Karpas-422 (cell line): ENCODE measurements around the gene DLGAP4. TPM values are rescaled to one million over a fixed set of nuclear protein-coding genes. Genes with fewer than 3 reads are reported as not detected.
"Not testable (repeated sequence)": the region's sequence is repeated elsewhere in the genome, so short reads cannot be mapped to it uniquely, and the experiment has no call there.

Experiments
- DNase-seq: peaks from one replicate; pipeline ENCODE4 v3.0.0-alpha.2; 2015
- H2AFZ ChIP-seq: fragments of 200-600 bp; sonication (generic); 2 replicates; pipeline ENCODE4 v1.6.1; 2014; ENCODE audit warnings: antibody characterized with exemption, low read length, mixed read lengths
- H3K27ac ChIP-seq: fragments of 200-600 bp; sonication (generic); 2 replicates; pipeline ENCODE4 v1.5.1; 2014; ENCODE audit warnings: mild to moderate bottlenecking, low read length, moderate library complexity
- H3K27me3 ChIP-seq: fragments of 200-600 bp; sonication (generic); 2 replicates; pipeline ENCODE4 v1.6.1; 2014; ENCODE audit warnings: low read length, mixed read lengths
- H3K36me3 ChIP-seq: fragments of 200-600 bp; sonication (generic); 2 replicates; pipeline ENCODE4 v1.6.1; 2014; ENCODE audit warnings: low read length, mixed read lengths; ENCODE audit not compliant: insufficient read depth
- H3K4me1 ChIP-seq: fragments of 200-600 bp; sonication (generic); 2 replicates; pipeline ENCODE4 v1.6.1; 2014; ENCODE audit warnings: mild to moderate bottlenecking, low read length, mixed read lengths
- H3K4me2 ChIP-seq: fragments of 200-600 bp; sonication (generic); 2 replicates; pipeline ENCODE4 v1.6.1; 2014; ENCODE audit warnings: low read length, low read depth, mild to moderate bottlenecking; ENCODE audit not compliant: poor library complexity, severe bottlenecking
- H3K4me3 ChIP-seq: fragments of 200-600 bp; sonication (generic); 2 replicates; pipeline ENCODE4 v1.5.1; 2014; ENCODE audit warnings: mild to moderate bottlenecking, antibody characterized with exemption, low read length, mixed read lengths
- H3K79me2 ChIP-seq: fragments of 200-600 bp; sonication (generic); 2 replicates; pipeline ENCODE4 v1.6.1; 2014; ENCODE audit warnings: mild to moderate bottlenecking, low read length, mixed read lengths
- H3K9ac ChIP-seq: fragments of 200-600 bp; sonication (generic); 2 replicates; pipeline ENCODE4 v1.6.0; 2014; ENCODE audit warnings: low read length
- H3K9me2 ChIP-seq: fragments of 200-600 bp; sonication (generic), shearing (Covaris generic); replicated peaks from 2 replicates; pipeline ENCODE4 v1.6.0; 2014; ENCODE audit warnings: mild to moderate bottlenecking, low read length, moderate library complexity; ENCODE audit not compliant: insufficient read depth
- H3K9me3 ChIP-seq: fragments of 300-700, 200-600 bp; sonication (generic); 2 replicates; pipeline ENCODE4 v1.6.1; 2014; ENCODE audit warnings: low read length, mixed read lengths
- H4K20me1 ChIP-seq: fragments of 200-600 bp; sonication (generic); 2 replicates; pipeline ENCODE4 v1.6.1; 2014; ENCODE audit warnings: mild to moderate bottlenecking, antibody characterized with exemption, low read length, low read depth; ENCODE audit not compliant: insufficient read depth
- total RNA-seq: library from RNA; depleted of rRNA; stranded (reverse); fragments of >200 nt; shearing (Covaris generic); gene quantifications from 2 replicates; pipeline ENCODE4 v1.2.3, GENCODE V29; 2014; ENCODE audit warnings: low replicate concordance

DLGAP4 gene
- total RNA-seq, 1 experiment from 2014 or later = 7.5 TPM

- H3K4me2 ChIP-seq = no peak overlapping the region
- H3K9ac ChIP-seq = 0 out of 2 replicates have a peak overlapping the region, but pooled peaks have one; percentile 19
- no peak for DNase-seq
- H4K20me1 ChIP-seq = peaks cover 7% of the 10 kb centered on the region
- peaks cover 29% of the 10 kb centered on the region for H3K4me1 ChIP-seq
- no peaks in the 10 kb centered on the region for H3K9me3 ChIP-seq
- no peaks in the 10 kb centered on the region for H3K36me3 ChIP-seq
- H3K27ac ChIP-seq = no peak overlapping the region
- no peaks in the 10 kb centered on the region for H3K27me3 ChIP-seq
- no peaks in the 10 kb centered on the region for H3K9me2 ChIP-seq
- no peaks in the 10 kb centered on the region for H3K79me2 ChIP-seq
- no peak overlapping the region for H2AFZ ChIP-seq
- no peak overlapping the region for H3K4me3 ChIP-seq
Measured at GRCh38 chr20:36472637-36473090, 166.5 kb downstream of the DLGAP4 start.

DNA sequence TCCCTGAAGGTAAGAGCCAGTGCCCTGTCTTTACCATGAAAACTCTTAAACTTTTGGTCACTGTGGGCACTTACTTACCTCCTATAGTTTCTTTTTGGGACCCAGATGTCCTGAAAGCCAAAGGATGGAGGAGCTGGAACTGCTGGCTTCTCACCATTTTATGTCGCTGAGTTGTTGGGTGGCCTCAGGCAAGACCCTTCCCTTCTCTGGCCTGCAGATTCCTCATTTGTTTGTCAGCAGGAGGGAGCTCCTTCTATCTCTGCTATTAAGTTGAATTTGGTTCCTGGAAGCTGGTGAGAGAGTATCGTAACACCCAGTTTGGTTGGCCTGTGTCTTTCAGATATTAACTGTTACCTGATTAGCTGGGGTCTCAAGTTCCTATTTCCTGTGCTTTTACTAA is 167.0 kb downstream of the DLGAP4 start:
- Histone ChIP-seq H3K9ac (no peak overlapping the region), H3K9me3 (no peaks in the 10 kb centered on the region), H3K4me2 (no peak overlapping the region), H4K20me1 (peaks cover 6% of the 10 kb centered on the region), H3K79me2 (no peaks in the 10 kb centered on the region), H2AFZ (no peak overlapping the region), H3K27me3 (no peaks in the 10 kb centered on the region), H3K27ac (no peak overlapping the region), H3K4me3 (no peak overlapping the region), H3K4me1 (peaks cover 28% of the 10 kb centered on the region), H3K9me2 (no peaks in the 10 kb centered on the region), H3K36me3 (no peaks in the 10 kb centered on the region)
- no peak for DNase-seq

- Histone ChIP-seq H3K36me3 (no peaks in the 10 kb centered on the region), H4K20me1 (peaks cover 10% of the 10 kb centered on the region), H3K79me2 (no peaks in the 10 kb centered on the region), H3K27me3 (no peaks in the 10 kb centered on the region), H3K27ac (no peak overlapping the region), H3K4me2 (no peak overlapping the region), H3K9me2 (no peaks in the 10 kb centered on the region), H2AFZ (no peak overlapping the region), H3K9me3 (no peaks in the 10 kb centered on the region), H3K4me3 (no peak overlapping the region), H3K4me1 (peaks cover 28% of the 10 kb centered on the region), H3K9ac (no peak overlapping the region)
- no peak for DNase-seq
Measured at GRCh38 chr20:36474563-36474962, 168.4 kb downstream of the DLGAP4 start.

DNA sequence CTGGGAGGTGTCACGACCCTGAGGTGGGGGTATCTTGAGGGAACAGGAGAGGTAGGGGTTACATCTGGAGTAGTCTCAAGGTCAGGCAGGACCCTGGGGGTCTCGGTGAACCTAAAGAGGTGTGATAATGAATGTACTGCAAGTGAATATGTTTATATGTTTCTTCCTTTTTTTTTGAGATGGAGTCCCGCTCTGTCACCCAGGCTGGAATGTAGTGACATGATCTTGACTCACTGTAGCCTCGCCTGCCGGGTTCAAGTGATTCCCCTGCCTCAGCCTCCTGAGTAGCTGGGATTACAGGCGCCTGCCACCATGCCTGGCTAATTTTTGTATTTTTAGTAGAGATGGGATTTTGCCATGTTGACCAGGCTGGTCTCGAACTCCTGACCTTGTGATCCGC is 168.9 kb downstream of the DLGAP4 start:
- H3K79me2 ChIP-seq, H3K9ac ChIP-seq: not testable (repeated sequence)

GRCh38 chr20:36477475-36477874 is 171.3 kb downstream of the DLGAP4 start:
- Histone ChIP-seq H3K4me2 (no peak overlapping the region), H3K4me1 (peaks cover 7% of the 10 kb centered on the region), H3K9ac (no peak overlapping the region), H3K9me3 (no peaks in the 10 kb centered on the region), H3K4me3 (no peak overlapping the region), H3K36me3 (no peaks in the 10 kb centered on the region), H2AFZ (no peak overlapping the region), H3K9me2 (no peaks in the 10 kb centered on the region), H3K27ac (no peak overlapping the region), H3K27me3 (no peaks in the 10 kb centered on the region), H3K79me2 (no peaks in the 10 kb centered on the region), H4K20me1 (peaks cover 27% of the 10 kb centered on the region; the same call in 1 of the 2 replicates)
- DNase-seq = no peak

More for the DNA sequence above, 168.9 kb downstream of the DLGAP4 start:
- H3K4me1 ChIP-seq = peaks cover 27% of the 10 kb centered on the region
- not testable (repeated sequence) for H3K4me3 ChIP-seq, H3K27ac ChIP-seq, H3K9me3 ChIP-seq, H2AFZ ChIP-seq, DNase-seq, H3K36me3 ChIP-seq, H3K9me2 ChIP-seq, H3K27me3 ChIP-seq, H3K4me2 ChIP-seq
- H4K20me1 ChIP-seq = peaks cover 14% of the 10 kb centered on the region

GRCh38 chr20:36478137-36478905 is 172.2 kb downstream of the DLGAP4 start:
- Histone ChIP-seq H3K4me2 (no peak overlapping the region), H3K9me2 (no peaks in the 10 kb centered on the region), H3K4me3 (no peak overlapping the region), H4K20me1 (peaks cover 27% of the 10 kb centered on the region; the same call in 1 of the 2 replicates), H2AFZ (no peak overlapping the region), H3K27me3 (no peaks in the 10 kb centered on the region), H3K9me3 (no peaks in the 10 kb centered on the region), H3K27ac (no peak overlapping the region), H3K9ac (no peak overlapping the region), H3K4me1 (no peaks in the 10 kb centered on the region), H3K36me3 (no peaks in the 10 kb centered on the region), H3K79me2 (no peaks in the 10 kb centered on the region)
- DNase-seq = no peak

- no peaks in the 10 kb centered on the region for H3K27me3 ChIP-seq
- H3K27ac ChIP-seq = no peak overlapping the region
- H3K9me2 ChIP-seq = no peaks in the 10 kb centered on the region
- no peaks in the 10 kb centered on the region for H3K4me1 ChIP-seq
- no peak overlapping the region for H3K4me3 ChIP-seq
- no peak overlapping the region for H3K9ac ChIP-seq
- H2AFZ ChIP-seq = no peak overlapping the region
- H3K79me2 ChIP-seq = no peaks in the 10 kb centered on the region
- no peak for DNase-seq
- H3K4me2 ChIP-seq = no peak overlapping the region
- H4K20me1 ChIP-seq = peaks cover 27% of the 10 kb centered on the region; the same call in 1 of the 2 replicates
- no peaks in the 10 kb centered on the region for H3K9me3 ChIP-seq
- H3K36me3 ChIP-seq = no peaks in the 10 kb centered on the region
Measured at GRCh38 chr20:36479938-36480337, 173.8 kb downstream of the DLGAP4 start.

DNA sequence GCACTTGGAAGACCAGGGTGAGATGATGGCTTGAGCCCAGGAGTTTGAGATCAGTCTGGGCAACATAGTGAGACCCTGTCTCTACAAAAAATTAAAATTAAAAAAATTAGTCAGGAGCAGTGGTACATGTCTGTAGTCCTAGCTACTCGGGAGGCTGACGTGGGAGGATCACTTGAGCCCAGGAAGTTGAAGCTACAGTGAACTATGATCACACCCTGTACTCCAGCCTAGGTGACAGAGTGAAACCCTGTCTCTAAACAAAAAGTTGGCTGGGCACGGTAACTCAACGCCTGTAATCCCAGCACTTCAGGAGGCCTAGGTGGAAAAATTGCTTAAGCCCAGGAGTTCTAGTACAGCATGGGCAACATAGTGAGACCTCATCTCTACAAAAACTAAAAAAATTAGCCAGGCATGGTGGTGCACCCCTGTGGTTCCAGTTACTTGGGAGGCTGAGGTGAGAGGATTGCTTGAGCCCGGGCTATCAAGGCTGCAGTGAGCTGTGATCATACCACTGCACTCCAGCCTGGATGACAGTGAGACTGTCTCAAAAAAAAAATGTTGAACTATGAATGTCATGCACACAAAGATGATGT is 174.4 kb downstream of the DLGAP4 start:
- H4K20me1 ChIP-seq = peaks cover 27% of the 10 kb centered on the region; the same call in 1 of the 2 replicates
- H3K36me3 ChIP-seq = no peaks in the 10 kb centered on the region
- no peak for DNase-seq
- no peak overlapping the region for H3K27ac ChIP-seq
- no peak overlapping the region for H3K9ac ChIP-seq
- no peaks in the 10 kb centered on the region for H3K4me1 ChIP-seq
- no peak overlapping the region for H2AFZ ChIP-seq
- H3K9me3 ChIP-seq = no peaks in the 10 kb centered on the region
- H3K27me3 ChIP-seq = no peaks in the 10 kb centered on the region
- no peaks in the 10 kb centered on the region for H3K79me2 ChIP-seq
- H3K9me2 ChIP-seq = no peaks in the 10 kb centered on the region
- no peak overlapping the region for H3K4me2 ChIP-seq
- H3K4me3 ChIP-seq = no peak overlapping the region
